HEK293 (cell line): ENCODE measurements around the gene SNCAIP.
A peak's percentile ranks its signal among the peaks of the same experiment; 100 is the strongest.

Experiments
- CTCF ChIA-PET: fragments of 350-600 bp; formaldehyde crosslinking; extraction: SDS; loops from one replicate; lab custom pipeline; 2021; ENCODE audit warnings: antibody characterized with exemption; lab: Yijun Ruan, JAX
- POLR2A ChIA-PET: fragments of 300-600 bp; formaldehyde crosslinking; extraction: SDS; loops from one replicate; lab custom pipeline; 2020; ENCODE audit warnings: antibody characterized with exemption, inconsistent platforms; lab: Yijun Ruan, JAX
- H3K27ac ChIP-seq: fragments of 200-500 bp; sonication (Bioruptor generic); 2 replicates; pipeline ENCODE4 v1.5.1; 2014; ENCODE audit warnings: low read depth, low read length, control low read depth, inconsistent platforms; ENCODE audit errors: extremely low read depth
- H3K36me3 ChIP-seq, 2 experiments: fragments of 200-500 bp in 1 of 2; sonication (Bioruptor generic) in 1 of 2; 1 replicate in 1 of 2; 2 replicates in 1 of 2; pipeline ENCODE4 v1.5.1; 2014 to 2017; ENCODE audit warnings: inconsistent platforms in 2 of 2, low read length in 2 of 2; ENCODE audit not compliant: control insufficient read depth in 2 of 2, insufficient read depth in 1 of 2
- H3K4me1 ChIP-seq: fragments of 200-500 bp; sonication (Bioruptor generic); 2 replicates; pipeline ENCODE4 v1.5.1; 2014; ENCODE audit warnings: mild to moderate bottlenecking, low read length, inconsistent platforms; ENCODE audit not compliant: control insufficient read depth, insufficient read depth
- H3K4me3 ChIP-seq: 2 replicates; pipeline ENCODE4 v1.5.1; 2011; ENCODE audit warnings: low read depth, mild to moderate bottlenecking, control low read depth, low read length, moderate library complexity
- H3K9me3 ChIP-seq: fragments of 200-500 bp; sonication (Bioruptor generic); 2 replicates; pipeline ENCODE4 v1.5.1; 2014; ENCODE audit warnings: low read depth, low read length, inconsistent platforms; ENCODE audit not compliant: control insufficient read depth, insufficient read depth
- ATF2 ChIP-seq: fragments of 450-650 bp; formaldehyde crosslinking; IDR thresholded peaks from 2 replicates; pipeline ENCODE4 v1.5.1; 2016; ENCODE audit warnings: missing biosample characterization, missing genetic modification characterization, low read depth
- FEZF1 ChIP-seq: fragments of 450-650 bp; formaldehyde crosslinking; IDR thresholded peaks from 2 replicates; pipeline ENCODE4 v1.5.1; 2016; ENCODE audit warnings: missing biosample characterization, missing genetic modification characterization
- GFI1B ChIP-seq: fragments of 450-650 bp; formaldehyde crosslinking; IDR thresholded peaks from 2 replicates; pipeline ENCODE4 v1.5.1; 2016; ENCODE audit warnings: missing biosample characterization, missing genetic modification characterization
- IKZF3 ChIP-seq: fragments of 450-650 bp; IDR thresholded peaks from 2 replicates; pipeline ENCODE4 v1.5.0; 2018; ENCODE audit warnings: missing biosample characterization, mild to moderate bottlenecking, missing genetic modification characterization, moderate library complexity
- KLF10 ChIP-seq: fragments of 450-650 bp; IDR thresholded peaks from 2 replicates; pipeline ENCODE4 v1.5.1; 2018; ENCODE audit warnings: missing biosample characterization, mild to moderate bottlenecking, missing genetic modification characterization
- MYNN ChIP-seq: fragments of 450-650 bp; formaldehyde crosslinking; IDR thresholded peaks from 2 replicates; pipeline ENCODE4 v1.5.1; 2016; ENCODE audit warnings: missing biosample characterization, missing genetic modification characterization, borderline replicate concordance
- MZF1 ChIP-seq: fragments of 450-650 bp; formaldehyde crosslinking; IDR thresholded peaks from 2 replicates; pipeline ENCODE4 v1.5.1; 2017; ENCODE audit warnings: missing biosample characterization, missing genetic modification characterization, borderline replicate concordance
- OSR2 ChIP-seq: fragments of 450-650 bp; formaldehyde crosslinking; IDR thresholded peaks from 2 replicates; pipeline ENCODE4 v1.5.1; 2016; ENCODE audit warnings: missing biosample characterization, missing genetic modification characterization
- OVOL3 ChIP-seq: fragments of 450-650 bp; formaldehyde crosslinking; IDR thresholded peaks from 2 replicates; pipeline ENCODE4 v1.5.1; 2016; ENCODE audit warnings: missing biosample characterization, missing genetic modification characterization
- PRDM6 ChIP-seq: fragments of 450-650 bp; formaldehyde crosslinking; IDR thresholded peaks from 2 replicates; pipeline ENCODE4 v1.5.1; 2017; ENCODE audit warnings: missing biosample characterization, missing genetic modification characterization
- SP3 ChIP-seq: fragments of 450-650 bp; formaldehyde crosslinking; IDR thresholded peaks from 2 replicates; pipeline ENCODE4 v1.5.1; 2016; ENCODE audit warnings: missing biosample characterization, missing genetic modification characterization
- YY1 ChIP-seq: fragments of 450-650 bp; formaldehyde crosslinking; IDR thresholded peaks from 2 replicates; pipeline ENCODE4 v1.5.1; 2018; ENCODE audit warnings: missing biosample characterization, missing genetic modification characterization
- ZBTB6 ChIP-seq: fragments of 450-650 bp; formaldehyde crosslinking; IDR thresholded peaks from 2 replicates; pipeline ENCODE4 v1.5.1; 2017; ENCODE audit warnings: missing biosample characterization, missing genetic modification characterization
- ZFP69B ChIP-seq: fragments of 450-650 bp; formaldehyde crosslinking; IDR thresholded peaks from 2 replicates; pipeline ENCODE4 v1.5.1; 2016; ENCODE audit warnings: missing biosample characterization, missing genetic modification characterization
- ZNF121 ChIP-seq: fragments of 450-650 bp; formaldehyde crosslinking; IDR thresholded peaks from 2 replicates; pipeline ENCODE4 v1.5.1; 2016; ENCODE audit warnings: missing biosample characterization, missing genetic modification characterization
- ZNF184 ChIP-seq: fragments of 450-650 bp; IDR thresholded peaks from 2 replicates; pipeline ENCODE4 v1.5.1; 2018; ENCODE audit warnings: missing biosample characterization, mild to moderate bottlenecking, missing genetic modification characterization
- ZNF449 ChIP-seq: fragments of 450-650 bp; formaldehyde crosslinking; IDR thresholded peaks from 2 replicates; pipeline ENCODE4 v1.5.1; 2017; ENCODE audit warnings: missing biosample characterization, mild to moderate bottlenecking, missing genetic modification characterization, moderate library complexity
- ZNF596 ChIP-seq: fragments of 450-650 bp; IDR thresholded peaks from 2 replicates; pipeline ENCODE4 v1.5.0; 2018; ENCODE audit warnings: missing biosample characterization, mild to moderate bottlenecking, missing genetic modification characterization, moderate library complexity
- ZNF654 ChIP-seq: fragments of 450-650 bp; formaldehyde crosslinking; IDR thresholded peaks from 2 replicates; pipeline ENCODE4 v1.5.1; 2016; ENCODE audit warnings: low read depth, missing biosample characterization, missing genetic modification characterization
- ZNF660 ChIP-seq: fragments of 450-650 bp; IDR thresholded peaks from 2 replicates; pipeline ENCODE4 v1.5.1; 2018; ENCODE audit warnings: missing biosample characterization, mild to moderate bottlenecking, missing genetic modification characterization
- ZNF704 ChIP-seq: fragments of 450-650 bp; formaldehyde crosslinking; IDR thresholded peaks from 2 replicates; pipeline ENCODE4 v1.5.1; 2016; ENCODE audit warnings: missing biosample characterization, missing genetic modification characterization
- ZNF843 ChIP-seq: fragments of 450-650 bp; formaldehyde crosslinking; IDR thresholded peaks from 2 replicates; pipeline ENCODE4 v1.5.1; 2016; ENCODE audit warnings: missing biosample characterization, missing genetic modification characterization
- ZSCAN23 ChIP-seq: fragments of 450-650 bp; formaldehyde crosslinking; IDR thresholded peaks from 2 replicates; pipeline ENCODE4 v1.5.1; 2016; ENCODE audit warnings: missing biosample characterization, missing genetic modification characterization

The SNCAIP gene

GRCh38 chr5:122391621-122392020 is 79.6 kb downstream of the SNCAIP start:
- ChIA-PET POLR2A (no interaction called here), CTCF (interaction anchor here (0.5 kb wide), 1 partner anchor 70 kb away, joined by 4 read pairs; no protein-coding TSS in a partner anchor)
- TF ChIP-seq ZBTB6 (tag by site-specific recombination) (no peak), YY1 (tag by site-specific recombination) (no peak), GFI1B (no peak)
- Histone ChIP-seq H3K9me3 (no peaks in the 10 kb centered on the region), H3K4me1 (peaks cover 29% of the 10 kb centered on the region), H3K4me3 (no peak overlapping the region), H3K36me3 (no peaks in the 10 kb centered on the region), H3K27ac (no peak overlapping the region)

- CTCF ChIA-PET = no interaction called here
- Histone ChIP-seq H3K4me1 (peaks cover 29% of the 10 kb centered on the region), H3K4me3 (no peak overlapping the region), H3K36me3 (no peaks in the 10 kb centered on the region), H3K27ac (no peak overlapping the region), H3K9me3 (no peaks in the 10 kb centered on the region)
- POLR2A ChIA-PET = no interaction called here
- TF ChIP-seq ZNF121 (no peak), ZNF596 (tag by site-specific recombination) (peak; percentile 81), MYNN (tag by site-specific recombination) (no peak), ZNF654 (tag by site-specific recombination) (no peak), SP3 (tag by site-specific recombination) (no peak)
Observed at GRCh38 chr5:122392224-122392623, 80.2 kb downstream of the SNCAIP start.

- no peak overlapping the region for H3K4me3 ChIP-seq
- peaks cover 29% of the 10 kb centered on the region for H3K4me1 ChIP-seq
- no peak overlapping the region for H3K27ac ChIP-seq
- POLR2A ChIA-PET = no interaction called here
- H3K36me3 ChIP-seq = no peaks in the 10 kb centered on the region
- CTCF ChIA-PET = no interaction called here
- H3K9me3 ChIP-seq = no peaks in the 10 kb centered on the region
- TF ChIP-seq ZNF449 (tag by site-specific recombination) = no peak
- peak; percentile 67; the same call in 1 of the 2 replicates for TF ChIP-seq OSR2 (tag by site-specific recombination)
- TF ChIP-seq FEZF1 = peak; percentile 36; the same call in 1 of the 2 replicates
- TF ChIP-seq ZNF184 (tag by site-specific recombination) = peak; percentile 43; the same call in 1 of the 2 replicates
- TF ChIP-seq ZNF704 (tag by site-specific recombination) = no peak
- TF ChIP-seq ATF2 (tag by site-specific recombination) = peak; percentile 41; the same call in 1 of the 2 replicates
- peak; percentile 26; the same call in 1 of the 2 replicates for TF ChIP-seq ZFP69B
- no peak for TF ChIP-seq MZF1 (tag by site-specific recombination)
- TF ChIP-seq ZNF843 = peak; percentile 58
- TF ChIP-seq IKZF3 (tag by site-specific recombination) = peak; percentile 72
- TF ChIP-seq PRDM6 (tag by site-specific recombination) = peak; percentile 85
- no peak for TF ChIP-seq ZNF660 (tag by site-specific recombination)
- TF ChIP-seq ZSCAN23 (tag by site-specific recombination) = 0 out of 2 replicates have a peak, but pooled peaks have one; percentile 33
- TF ChIP-seq OVOL3 (tag by site-specific recombination) = peak; percentile 68; the same call in 1 of the 2 replicates
- TF ChIP-seq KLF10 (tag by site-specific recombination) = peak; percentile 43; the same call in 1 of the 2 replicates
Observed at GRCh38 chr5:122392824-122393223, 80.8 kb downstream of the SNCAIP start.
